Neural progenitor cell (in vitro differentiated cells): ENCODE results near the gene PCBD2.

Experiments used
- EZH2 ChIP-seq: fragments of 200-600 bp; sonication (generic); IDR thresholded peaks from 2 replicates; pipeline ENCODE4 v1.6.1; 2017; ENCODE audit warnings: antibody characterized with exemption, mild to moderate bottlenecking, moderate library complexity
- TF ChIP-seq, protein P1 (sequence below): fragments of 200-600 bp; sonication (generic); IDR thresholded peaks from 2 replicates; pipeline ENCODE4 v1.5.1; 2017; ENCODE audit warnings: antibody characterized with exemption, mild to moderate bottlenecking

GRCh38 chr5:134913795-134914194, 8.9 kb downstream of the PCBD2 start:
- TF ChIP-seq EZH2 = no peak
- TF ChIP-seq, protein P1, sequence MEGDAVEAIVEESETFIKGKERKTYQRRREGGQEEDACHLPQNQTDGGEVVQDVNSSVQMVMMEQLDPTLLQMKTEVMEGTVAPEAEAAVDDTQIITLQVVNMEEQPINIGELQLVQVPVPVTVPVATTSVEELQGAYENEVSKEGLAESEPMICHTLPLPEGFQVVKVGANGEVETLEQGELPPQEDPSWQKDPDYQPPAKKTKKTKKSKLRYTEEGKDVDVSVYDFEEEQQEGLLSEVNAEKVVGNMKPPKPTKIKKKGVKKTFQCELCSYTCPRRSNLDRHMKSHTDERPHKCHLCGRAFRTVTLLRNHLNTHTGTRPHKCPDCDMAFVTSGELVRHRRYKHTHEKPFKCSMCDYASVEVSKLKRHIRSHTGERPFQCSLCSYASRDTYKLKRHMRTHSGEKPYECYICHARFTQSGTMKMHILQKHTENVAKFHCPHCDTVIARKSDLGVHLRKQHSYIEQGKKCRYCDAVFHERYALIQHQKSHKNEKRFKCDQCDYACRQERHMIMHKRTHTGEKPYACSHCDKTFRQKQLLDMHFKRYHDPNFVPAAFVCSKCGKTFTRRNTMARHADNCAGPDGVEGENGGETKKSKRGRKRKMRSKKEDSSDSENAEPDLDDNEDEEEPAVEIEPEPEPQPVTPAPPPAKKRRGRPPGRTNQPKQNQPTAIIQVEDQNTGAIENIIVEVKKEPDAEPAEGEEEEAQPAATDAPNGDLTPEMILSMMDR = no peak
